Measurements from ENCODE around the gene SLC7A4. TPM values are rescaled to one million over a fixed set of nuclear protein-coding genes. Genes with fewer than 3 reads are reported as not detected.

Gene SLC7A4
- total and polyA plus RNA-seq, 2 of the 8 experiments (the other 6 are each of a cell fraction or from before 2014, with no cell fraction given): 0.92 TPM; not detected in 1

GRCh38 chr22:21003782-21004181 is 28.6 kb downstream of the SLC7A4 start (continued):
- no peak for TF ChIP-seq CHD7 (IDR thresholded peaks at IDR 0.05; ENCODE audit: insufficient replicate concordance, low read length)
- no peak for TF ChIP-seq SP1 (IDR thresholded peaks at IDR 0.05; ENCODE audit: low read depth, low read length)
- no peak for TF ChIP-seq KDM4A (IDR thresholded peaks at IDR 0.05; ENCODE audit: low read depth, low read length, severe bottlenecking)
- TF ChIP-seq RXRA (IDR thresholded peaks at IDR 0.05; ENCODE audit: insufficient read depth, low read depth, low read length): no peak

Data from H1 (cell line).